IPS-11a (cell line): ENCODE results near the gene GRAMD2B.

Experiments
- H3K4me3 ChIP-seq: one replicate; pipeline ENCODE4 v1.5.1; 2013; ENCODE audit warnings: low read depth, low read length, control low read depth

The GRAMD2B gene

GRCh38 chr5:126471875-126472537, 48.8 kb downstream of the GRAMD2B start:
- no peak overlapping the region for H3K4me3 ChIP-seq

GRCh38 chr5:126472538-126472889, 49.3 kb downstream of the GRAMD2B start:
- H3K4me3 ChIP-seq = no peak overlapping the region

GRCh38 chr5:126477294-126478117, 54.3 kb downstream of the GRAMD2B start:
- H3K4me3 ChIP-seq = no peak overlapping the region

GRCh38 chr5:126479810-126480209, 56.6 kb downstream of the GRAMD2B start:
- no peak overlapping the region for H3K4me3 ChIP-seq

GRCh38 chr5:126480824-126481223, 57.6 kb downstream of the GRAMD2B start:
- H3K4me3 ChIP-seq = no peak overlapping the region

- no peak overlapping the region for H3K4me3 ChIP-seq
These were observed 58.0 kb downstream of the GRAMD2B start for GRCh38 chr5:126481243-126481642.

GRCh38 chr5:126482591-126482990, 59.4 kb downstream of the GRAMD2B start:
- H3K4me3 ChIP-seq = no peak overlapping the region

- H3K4me3 ChIP-seq = no peak overlapping the region
These were observed 59.9 kb downstream of the GRAMD2B start for GRCh38 chr5:126483156-126483555.

DNA sequence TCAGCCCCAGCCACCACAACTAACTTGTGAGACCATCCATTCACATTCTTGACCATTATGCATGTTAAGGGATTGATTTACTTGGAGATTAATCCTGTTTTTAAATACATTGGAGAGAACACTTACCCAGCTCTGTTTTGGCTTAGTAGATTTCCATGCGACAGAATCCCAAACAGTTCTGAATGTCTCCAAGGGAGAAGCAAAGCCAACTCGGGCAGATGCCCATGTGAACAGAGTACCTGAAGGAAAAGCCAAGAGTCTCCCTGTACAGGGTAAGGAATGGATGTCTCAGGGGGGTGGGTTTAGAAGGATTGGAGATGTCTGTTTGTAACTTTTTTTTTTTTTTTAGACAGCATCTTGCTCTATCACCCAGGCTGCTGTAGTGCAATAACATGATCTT, 61.0 kb downstream of the GRAMD2B start:
- H3K4me3 ChIP-seq = no peak overlapping the region

DNA sequence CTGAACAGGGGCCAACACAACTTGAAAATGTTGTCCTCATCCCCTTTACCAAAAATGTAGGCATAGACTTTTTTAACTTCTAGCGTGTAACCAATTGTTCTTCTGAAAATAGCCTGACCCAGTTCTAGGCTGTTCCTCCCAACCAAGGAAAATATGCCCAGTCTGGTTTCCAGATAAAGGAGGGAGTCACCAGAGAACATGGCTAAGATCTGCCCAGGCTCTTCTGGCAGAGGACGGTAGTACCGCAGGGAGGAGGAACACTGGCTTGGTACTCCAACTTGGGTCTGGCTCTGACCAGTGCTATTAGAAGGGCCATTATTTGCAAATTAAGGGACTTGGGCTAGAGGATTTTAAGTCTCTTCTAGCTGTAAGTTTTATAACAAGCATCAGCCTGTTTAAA, 63.1 kb downstream of the GRAMD2B start:
- no peak overlapping the region for H3K4me3 ChIP-seq

GRCh38 chr5:126487596-126487995, 64.4 kb downstream of the GRAMD2B start:
- no peak overlapping the region for H3K4me3 ChIP-seq

DNA sequence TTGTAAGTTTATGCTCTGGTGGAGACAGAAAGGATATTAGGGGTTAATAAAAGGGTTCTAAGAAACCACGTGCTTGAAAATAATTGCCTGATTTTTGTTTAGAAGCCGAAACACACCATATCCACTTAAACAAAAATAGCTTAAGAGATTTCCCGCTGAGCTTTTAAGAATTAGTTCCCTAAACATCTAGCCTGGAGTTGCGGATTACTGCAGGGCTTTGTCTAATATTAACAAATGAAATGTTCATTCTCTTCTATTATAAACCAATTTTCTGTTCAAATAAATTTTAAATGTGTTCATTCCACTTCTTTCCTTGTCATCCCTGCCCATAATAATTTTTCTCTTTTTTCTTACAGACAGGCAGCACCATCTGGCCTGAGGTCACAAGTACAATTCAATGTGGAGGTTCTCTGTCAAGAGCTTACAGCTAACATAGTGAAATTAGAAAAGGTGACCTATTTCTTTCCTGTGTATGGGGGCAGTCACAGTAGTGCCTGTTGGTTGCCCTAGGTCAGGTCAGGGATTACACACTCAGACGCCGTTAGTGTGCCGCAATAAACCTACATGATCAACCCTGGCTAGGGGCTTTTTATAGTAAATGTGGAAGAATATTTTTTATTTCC, 65.3 kb downstream of the GRAMD2B start:
- no peak overlapping the region for H3K4me3 ChIP-seq

- no peak overlapping the region for H3K4me3 ChIP-seq
These were observed 67.1 kb downstream of the GRAMD2B start for GRCh38 chr5:126490167-126490940.

DNA sequence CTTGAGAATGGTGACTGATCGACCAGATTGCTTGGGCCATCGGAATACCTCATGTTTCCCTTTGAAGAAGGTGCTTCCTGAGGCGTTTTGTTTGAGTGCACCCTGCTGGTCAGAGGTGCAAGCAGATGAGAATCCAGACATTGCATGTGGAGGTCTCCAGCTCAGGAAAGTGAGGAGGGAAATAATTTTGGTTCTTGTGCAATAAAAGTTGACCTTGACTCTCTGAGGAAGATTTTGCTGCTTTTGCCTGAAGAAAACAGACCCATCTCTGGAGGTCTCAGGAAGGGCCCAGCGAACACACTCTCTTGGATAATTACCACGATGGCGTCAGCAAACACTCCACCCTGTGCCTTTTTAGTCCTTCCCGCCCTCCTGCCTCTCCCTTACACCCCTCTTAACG, 69.7 kb downstream of the GRAMD2B start:
- no peak overlapping the region for H3K4me3 ChIP-seq

- no peak overlapping the region for H3K4me3 ChIP-seq
These were observed 71.2 kb downstream of the GRAMD2B start for GRCh38 chr5:126494393-126494792.

GRCh38 chr5:126497506-126497905, 74.3 kb downstream of the GRAMD2B start:
- H3K4me3 ChIP-seq = no peak overlapping the region

DNA sequence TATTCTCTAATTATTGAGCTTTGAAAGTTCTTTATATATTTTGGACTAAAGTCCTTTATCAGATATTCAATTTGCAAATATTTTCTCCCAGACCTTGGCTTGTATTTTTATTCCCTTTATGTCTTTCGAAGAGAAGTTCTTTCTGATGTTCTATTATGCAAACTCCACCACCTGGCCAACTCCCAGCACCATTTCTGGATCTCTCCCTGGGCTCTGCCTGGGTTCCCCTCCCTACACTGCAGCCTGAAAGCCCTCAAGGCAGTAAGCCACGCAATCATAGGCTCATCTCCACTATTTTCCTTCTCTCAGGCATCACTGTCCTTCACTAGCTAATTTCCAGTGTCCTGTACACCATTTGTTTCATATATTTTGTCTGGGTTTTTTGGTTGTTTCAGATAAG, 76.1 kb downstream of the GRAMD2B start:
- H3K4me3 ChIP-seq = no peak overlapping the region

DNA sequence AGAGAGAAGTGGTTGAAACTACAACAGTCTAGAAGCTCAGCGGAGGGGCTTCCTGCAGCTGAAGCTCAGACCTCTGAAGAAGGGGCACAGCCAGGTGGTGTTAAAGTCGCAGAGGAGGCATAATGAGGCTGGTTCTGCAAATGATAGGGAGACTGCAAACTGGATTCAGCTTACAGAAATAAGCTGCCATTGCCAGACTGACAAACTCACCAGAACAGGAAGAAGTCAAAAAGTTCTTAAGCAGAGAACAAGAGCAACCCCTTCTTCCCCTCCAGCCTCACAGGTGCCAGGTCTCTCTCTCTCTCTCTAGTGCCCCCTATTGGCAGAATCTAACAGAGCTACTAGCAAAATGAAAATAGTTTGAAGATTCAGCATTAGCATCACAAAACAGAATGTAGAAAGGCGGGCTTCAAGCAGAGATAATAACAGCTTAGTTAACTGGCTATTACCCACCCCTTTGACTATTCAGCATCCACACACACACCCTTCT, 76.7 kb downstream of the GRAMD2B start:
- H3K4me3 ChIP-seq = no peak overlapping the region

GRCh38 chr5:126501448-126501847, 78.2 kb downstream of the GRAMD2B start:
- H3K4me3 ChIP-seq = no peak overlapping the region

DNA sequence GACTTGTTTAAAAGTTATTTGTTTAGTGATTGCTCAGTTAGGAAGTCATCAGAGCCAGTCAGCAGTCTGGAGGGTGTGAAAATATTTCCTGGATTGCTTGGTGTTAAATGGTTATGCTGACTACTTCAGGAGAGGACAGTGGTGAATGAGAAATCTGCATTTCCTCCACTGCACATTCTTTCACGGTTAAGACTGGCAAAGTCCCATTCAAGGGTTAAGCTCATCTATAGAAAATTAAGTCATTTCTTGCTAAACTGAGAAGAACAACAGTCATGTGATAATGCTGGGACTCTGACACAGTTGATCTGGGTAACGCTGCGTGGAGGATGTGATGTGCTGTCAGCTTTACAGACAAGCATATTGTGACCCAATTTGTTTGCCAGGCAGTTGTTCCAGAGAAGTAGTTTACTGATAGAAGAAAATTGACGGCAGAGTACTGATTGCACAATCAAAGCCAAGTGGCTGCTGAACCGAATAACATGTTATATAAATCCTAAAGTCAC, 80.4 kb downstream of the GRAMD2B start:
- H3K4me3 ChIP-seq = no peak overlapping the region

DNA sequence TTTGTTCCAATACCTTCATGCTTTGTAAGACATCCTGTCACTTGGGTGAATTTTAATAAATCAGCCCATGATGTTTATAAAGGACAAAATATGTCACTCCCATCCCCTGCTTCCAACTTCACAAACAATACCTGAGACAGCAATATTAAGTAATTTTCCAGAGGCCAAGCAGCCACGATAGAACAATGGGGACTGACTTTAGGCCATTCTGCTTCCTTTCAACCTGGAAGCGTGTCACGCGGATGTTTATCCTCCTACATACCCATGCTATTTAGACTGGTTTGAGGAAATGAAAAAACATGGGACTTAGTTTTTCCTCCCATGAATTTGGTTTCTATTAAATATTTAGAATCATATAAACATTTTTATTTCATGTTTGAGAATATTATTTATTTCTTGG, 82.9 kb downstream of the GRAMD2B start:
- H3K4me3 ChIP-seq = no peak overlapping the region
